NT2/D1 (cell line): ENCODE results near the gene LARGE1.

Source experiments
- SUZ12 ChIP-seq: IDR thresholded peaks from 2 replicates; pipeline ENCODE4 v1.6.1; 2011; ENCODE audit not compliant: insufficient read length, insufficient read depth; ENCODE audit errors: extremely low read depth
- YY1 ChIP-seq: IDR thresholded peaks from 2 replicates; pipeline ENCODE4 v1.6.1; 2011; ENCODE audit not compliant: insufficient read length, insufficient read depth
- ZNF274 ChIP-seq: IDR thresholded peaks from 2 replicates; pipeline ENCODE4 v1.6.1; 2011; ENCODE audit warnings: mild to moderate bottlenecking, low read depth, low read length

GRCh38 chr22:33577862-33578411 is 342.3 kb downstream of the LARGE1 start:
- TF ChIP-seq YY1 = no peak
- TF ChIP-seq ZNF274 = no peak
- no peak for TF ChIP-seq SUZ12
